ENCODE data around the gene CAPN5. TPM values are rescaled to one million over a fixed set of nuclear protein-coding genes. Genes with fewer than 3 reads are reported as not detected.

Gene CAPN5
- total and polyA plus RNA-seq, 2 of the 13 experiments (the other 11 are each of a cell fraction or from before 2014, with no cell fraction given) = 0.27 to 1.2 TPM

- WGBS (ENCODE audit: low lambda C conversion rate) = 39% methylated on average over 3 of the region's 6 CpGs
- H3K27me3 ChIP-seq (ENCODE audit: control insufficient read depth in 1 of 2, insufficient read depth in 2 of 2, low read length in 2 of 2) = peaks cover 0 to 13% of the 10 kb centered on the region in 2 experiments; a peak in 2 of 5 replicates
- TF ChIP-seq MAFK (conservative IDR thresholded peaks at IDR 0.05 in 1 of 2, IDR thresholded peaks at IDR 0.05 in 1 of 2; ENCODE audit: low read length in 2 of 2) = peak in 1 of 2 experiments; percentile 49; a peak in 1 of 4 replicates
- TF ChIP-seq, protein P1, sequence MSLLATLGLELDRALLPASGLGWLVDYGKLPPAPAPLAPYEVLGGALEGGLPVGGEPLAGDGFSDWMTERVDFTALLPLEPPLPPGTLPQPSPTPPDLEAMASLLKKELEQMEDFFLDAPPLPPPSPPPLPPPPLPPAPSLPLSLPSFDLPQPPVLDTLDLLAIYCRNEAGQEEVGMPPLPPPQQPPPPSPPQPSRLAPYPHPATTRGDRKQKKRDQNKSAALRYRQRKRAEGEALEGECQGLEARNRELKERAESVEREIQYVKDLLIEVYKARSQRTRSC (CRISPR knock-in tag; IDR thresholded peaks at IDR 0.05; ENCODE audit: low read depth) = no peak
- H3K27ac ChIP-seq (ENCODE audit: extremely low read length, insufficient read depth, low read length) = no peak overlapping the region
- FAIRE-seq (no peak), ATAC-seq (no peak), DNase-seq (ENCODE audit: low spot score) (no peak)
- no peaks in the 10 kb centered on the region for H3K36me3 ChIP-seq (replicated peaks in 1 of 2; ENCODE audit: control insufficient read depth in 1 of 2, insufficient read depth in 2 of 2, low read length in 2 of 2)
- ChIA-PET CTCF (ENCODE audit: low intra/inter-chr PET ratio, low total read pairs) (interaction anchor here (5.0 kb wide), 1 partner anchor 62 kb away, joined by 150 read pairs; no protein-coding TSS in a partner anchor), POLR2A (no interaction called here)
- peaks cover 37% of the 10 kb centered on the region for H3K4me1 ChIP-seq (ENCODE audit: insufficient read depth, low read length)
- no peak overlapping the region for H3K4me3 ChIP-seq (replicated peaks in 1 of 3; ENCODE audit: insufficient read depth in 1 of 3, low read depth in 2 of 3, low read length in 3 of 3)
- H2AFZ ChIP-seq (ENCODE audit: low read length) = no peak overlapping the region
- no peaks in the 10 kb centered on the region for H3K79me2 ChIP-seq (ENCODE audit: insufficient read depth, low read length)
- H3K9ac ChIP-seq (ENCODE audit: insufficient read depth, low read depth, low read length) = no peak overlapping the region
- BruUV-seq (replicated peaks) = no TSS peak
- in situ Hi-C loops (cut with HindIII; ENCODE audit: extremely low pct_ligation_motif_present, low pct_unique_long_range_greater_than_20kb) = loop anchor here (5.0 kb wide), 1 partner anchor 62 kb away; no protein-coding TSS in a partner anchor
- intact Hi-C loops (cut with micrococcal nuclease; ENCODE audit: unreplicated experiment) = no loop called here
- H4K20me1 ChIP-seq (ENCODE audit: insufficient read depth, low read length) = no peaks in the 10 kb centered on the region
- H3K4me2 ChIP-seq (ENCODE audit: low read depth, low read length) = no peak overlapping the region
- no peaks in the 10 kb centered on the region for H3K9me3 ChIP-seq (ENCODE audit: low read length)
Observed at GRCh38 chr11:77125191-77125590, 58.4 kb downstream of the CAPN5 start.

DNA sequence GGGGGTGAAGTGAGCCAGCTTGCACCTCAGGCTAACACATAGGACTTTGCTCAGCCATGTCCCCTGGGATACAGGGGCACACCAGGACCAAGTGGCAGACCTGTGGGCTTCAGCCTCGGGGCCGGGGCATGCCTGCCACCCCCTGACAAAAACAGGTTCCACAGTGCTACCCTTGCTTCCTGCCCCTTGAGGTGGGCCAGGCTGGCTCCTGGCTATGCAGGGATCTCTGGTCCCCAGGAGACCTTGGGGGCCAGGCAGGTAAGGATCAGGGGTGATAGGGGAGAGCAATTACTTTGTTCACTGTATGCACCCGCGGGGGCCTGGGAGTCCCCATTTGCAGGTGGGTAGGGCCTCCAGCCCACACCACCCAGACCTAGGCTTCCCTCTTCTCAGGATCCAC lies 58.9 kb downstream of the CAPN5 start:
- POLR2A ChIA-PET = interaction anchor here (3.1 kb wide), 1 partner anchor 48 kb away, joined by 12 read pairs; no protein-coding TSS in a partner anchor
- DNase-seq (ENCODE audit: low spot score) = no peak
- H3K9ac ChIP-seq (ENCODE audit: insufficient read depth, low read depth, low read length) = no peak overlapping the region
- 25% methylated on average over 4 of the region's 4 CpGs for WGBS (ENCODE audit: low lambda C conversion rate)
- H3K4me2 ChIP-seq (ENCODE audit: low read depth, low read length) = no peak overlapping the region
- CTCF ChIA-PET (ENCODE audit: low intra/inter-chr PET ratio, low total read pairs) = interaction anchor here (2.6 to 5.0 kb wide), 2 partner anchors 62 to 67 kb away, joined by 15 to 150 read pairs; no protein-coding TSS in a partner anchor
- no peaks in the 10 kb centered on the region for H4K20me1 ChIP-seq (ENCODE audit: insufficient read depth, low read length)
- H2AFZ ChIP-seq (ENCODE audit: low read length) = no peak overlapping the region
- in situ Hi-C loops (cut with HindIII; ENCODE audit: extremely low pct_ligation_motif_present, low pct_unique_long_range_greater_than_20kb) = loop anchor here (5.0 kb wide), 1 partner anchor 62 kb away; no protein-coding TSS in a partner anchor
- H3K27me3 ChIP-seq (ENCODE audit: control insufficient read depth in 1 of 2, insufficient read depth in 2 of 2, low read length in 2 of 2) = peaks cover 0 to 13% of the 10 kb centered on the region in 2 experiments; a peak in 2 of 5 replicates
- no peaks in the 10 kb centered on the region for H3K9me3 ChIP-seq (ENCODE audit: low read length)
- no peak overlapping the region for H3K27ac ChIP-seq (ENCODE audit: extremely low read length, insufficient read depth, low read length)
- intact Hi-C loops (cut with micrococcal nuclease; ENCODE audit: unreplicated experiment) = loop anchor here (2.0 kb wide), 1 partner anchor 423 kb away; no protein-coding TSS in a partner anchor
- BruUV-seq (replicated peaks) = no TSS peak
- peaks cover 42% of the 10 kb centered on the region for H3K4me1 ChIP-seq (ENCODE audit: insufficient read depth, low read length)
- TF ChIP-seq LBX2 (CRISPR knock-in tag; IDR thresholded peaks at IDR 0.05; ENCODE audit: borderline replicate concordance) (no peak), RCOR2 (CRISPR knock-in tag; IDR thresholded peaks at IDR 0.05) (no peak), RFX3 (CRISPR knock-in tag; IDR thresholded peaks at IDR 0.05) (no peak), ARID4A (CRISPR knock-in tag; IDR thresholded peaks at IDR 0.05; ENCODE audit: borderline replicate concordance) (no peak), HOXA7 (CRISPR knock-in tag; IDR thresholded peaks at IDR 0.05) (no peak)
- H3K79me2 ChIP-seq (ENCODE audit: insufficient read depth, low read length) = no peaks in the 10 kb centered on the region
- H3K36me3 ChIP-seq (replicated peaks in 1 of 2; ENCODE audit: control insufficient read depth in 1 of 2, insufficient read depth in 2 of 2, low read length in 2 of 2) = no peaks in the 10 kb centered on the region
- no peak for FAIRE-seq
- H3K4me3 ChIP-seq (replicated peaks in 1 of 3; ENCODE audit: insufficient read depth in 1 of 3, low read depth in 2 of 3, low read length in 3 of 3) = no peak overlapping the region
- no peak for ATAC-seq

All from HepG2 (cell line).